HepG2 (cell line): Measurements from ENCODE around the gene EARS2. TPM values are rescaled to one million over a fixed set of nuclear protein-coding genes. Genes with fewer than 3 reads are reported as not detected.

Experiments used
- ARHGAP35 ChIP-seq: sonication (generic); formaldehyde crosslinking; IDR thresholded peaks from 2 replicates; pipeline ENCODE4 v1.9.0; 2022; ENCODE audit warnings: mild to moderate bottlenecking, inconsistent platforms, moderate library complexity, missing genetic modification reagents, borderline replicate concordance
- DMAP1 ChIP-seq: IDR thresholded peaks from 2 replicates; pipeline ENCODE4 v1.6.1; 2016
- GABPB1 ChIP-seq: IDR thresholded peaks from 2 replicates; pipeline ENCODE4 v1.6.1; 2016; ENCODE audit warnings: mild to moderate bottlenecking, missing genetic modification reagents, moderate library complexity, missing compliant biosample characterization
- GZF1 ChIP-seq: sonication (generic); formaldehyde crosslinking; IDR thresholded peaks from 2 replicates; pipeline ENCODE4 v1.5.1; 2020; ENCODE audit warnings: mild to moderate bottlenecking, missing genetic modification reagents
- HOXA3 ChIP-seq: sonication (generic); formaldehyde crosslinking; IDR thresholded peaks from 2 replicates; pipeline ENCODE4 v1.5.0; 2020; ENCODE audit warnings: missing genetic modification reagents
- IRF1 ChIP-seq: sonication (generic); formaldehyde crosslinking; IDR thresholded peaks from 2 replicates; pipeline ENCODE4 v1.4.0; 2020; ENCODE audit warnings: low read depth, mild to moderate bottlenecking, missing genetic modification reagents
- KDM5A ChIP-seq: fragments of 200-600 bp; sonication (generic); IDR thresholded peaks from 2 replicates; pipeline ENCODE4 v1.7.0; 2018; ENCODE audit warnings: antibody characterized with exemption, mild to moderate bottlenecking, low read length, borderline replicate concordance
- PRPF4 ChIP-seq: fragments of 200-400 bp; formaldehyde crosslinking; IDR thresholded peaks from 2 replicates; pipeline ENCODE4 v1.6.1; 2016; ENCODE audit warnings: low read length, low read depth; ENCODE audit not compliant: poor library complexity, severe bottlenecking
- TBX2 ChIP-seq: sonication (generic); formaldehyde crosslinking; IDR thresholded peaks from 2 replicates; pipeline ENCODE4 v1.5.0; 2020; ENCODE audit warnings: missing genetic modification reagents, mild to moderate bottlenecking, borderline replicate concordance
- THYN1 ChIP-seq: sonication (generic); formaldehyde crosslinking; IDR thresholded peaks from 2 replicates; pipeline ENCODE4 v1.8.1; 2023; ENCODE audit warnings: low read depth, mild to moderate bottlenecking, moderate library complexity, missing genetic modification reagents, borderline replicate concordance
- polyA plus RNA-seq, 8 experiments: library from polyadenylated mRNA; depleted of rRNA in 3 of 8; stranded (reverse) in 7 of 8; unstranded in 1 of 8; fragments of >200 nt; fragmentation: Illumina TruSeq in 4 of 8; extraction: Trizol in 4 of 8; gene quantifications; 2 replicates each; pipeline versions ENCODE4 v1.2.1 to v1.2.3, GENCODE V29; 2011 to 2016; ENCODE audit warnings: low read depth in 4 of 8, missing spikeins in 1 of 8, mixed read lengths in 1 of 8; ENCODE audit not compliant: insufficient read depth in 1 of 8
- total RNA-seq, 5 experiments: library from RNA; depleted of rRNA; stranded (reverse); fragments of >200 nt; fragmentation: Illumina TruSeq; extraction: Trizol; gene quantifications; 2 replicates each; pipeline ENCODE4 v1.2.3, GENCODE V29; 2016; ENCODE audit warnings: low read depth in 1 of 5
- TF ChIP-seq, protein P1 (sequence below), 2 experiments: sonication (generic) in 1 of 2; formaldehyde crosslinking in 1 of 2; IDR thresholded peaks; 2 replicates each; pipeline versions ENCODE4 v1.6.1 to v1.9.0; 2014 to 2022; ENCODE audit warnings: antibody characterized with exemption in 1 of 2, borderline replicate concordance in 1 of 2, inconsistent platforms in 1 of 2, low read depth in 1 of 2, missing genetic modification reagents in 1 of 2
- TF ChIP-seq, protein P2 (sequence below): sonication (generic); formaldehyde crosslinking; IDR thresholded peaks from 2 replicates; pipeline ENCODE4 v1.5.1; 2020; ENCODE audit warnings: mild to moderate bottlenecking, missing genetic modification reagents, moderate library complexity
- TF ChIP-seq, protein P3 (sequence below): sonication (generic); formaldehyde crosslinking; IDR thresholded peaks from 2 replicates; pipeline ENCODE4; 2020; ENCODE audit warnings: missing genetic modification reagents, mild to moderate bottlenecking, borderline replicate concordance
- TF ChIP-seq, protein P4 (sequence below): sonication (generic); formaldehyde crosslinking; IDR thresholded peaks from 2 replicates; pipeline ENCODE4 v1.4.0; 2020; ENCODE audit warnings: missing genetic modification reagents

Gene EARS2
- total and polyA plus RNA-seq, 2 of the 13 experiments (the other 11 are each of a cell fraction or from before 2014, with no cell fraction given) = 49.4 to 80.4 TPM

- TF ChIP-seq KDM5A = no peak; the same call in 1 of the 2 replicates
- TF ChIP-seq, protein P1, sequence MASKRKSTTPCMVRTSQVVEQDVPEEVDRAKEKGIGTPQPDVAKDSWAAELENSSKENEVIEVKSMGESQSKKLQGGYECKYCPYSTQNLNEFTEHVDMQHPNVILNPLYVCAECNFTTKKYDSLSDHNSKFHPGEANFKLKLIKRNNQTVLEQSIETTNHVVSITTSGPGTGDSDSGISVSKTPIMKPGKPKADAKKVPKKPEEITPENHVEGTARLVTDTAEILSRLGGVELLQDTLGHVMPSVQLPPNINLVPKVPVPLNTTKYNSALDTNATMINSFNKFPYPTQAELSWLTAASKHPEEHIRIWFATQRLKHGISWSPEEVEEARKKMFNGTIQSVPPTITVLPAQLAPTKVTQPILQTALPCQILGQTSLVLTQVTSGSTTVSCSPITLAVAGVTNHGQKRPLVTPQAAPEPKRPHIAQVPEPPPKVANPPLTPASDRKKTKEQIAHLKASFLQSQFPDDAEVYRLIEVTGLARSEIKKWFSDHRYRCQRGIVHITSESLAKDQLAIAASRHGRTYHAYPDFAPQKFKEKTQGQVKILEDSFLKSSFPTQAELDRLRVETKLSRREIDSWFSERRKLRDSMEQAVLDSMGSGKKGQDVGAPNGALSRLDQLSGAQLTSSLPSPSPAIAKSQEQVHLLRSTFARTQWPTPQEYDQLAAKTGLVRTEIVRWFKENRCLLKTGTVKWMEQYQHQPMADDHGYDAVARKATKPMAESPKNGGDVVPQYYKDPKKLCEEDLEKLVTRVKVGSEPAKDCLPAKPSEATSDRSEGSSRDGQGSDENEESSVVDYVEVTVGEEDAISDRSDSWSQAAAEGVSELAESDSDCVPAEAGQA (IDR thresholded peaks at IDR 0.05; ENCODE audit: low read depth) = 0 out of 2 replicates have a peak, but pooled peaks have one; percentile 33
- TF ChIP-seq, protein P1 (CRISPR knock-in tag; IDR thresholded peaks at IDR 0.05; ENCODE audit: borderline replicate concordance) = peak; percentile 96
- TF ChIP-seq IRF1 (CRISPR knock-in tag) = peak; percentile 85; the same call in 1 of the 2 replicates
- TF ChIP-seq PRPF4 = no peak
- TF ChIP-seq GABPB1 = peak; percentile 87
- TF ChIP-seq THYN1 (CRISPR knock-in tag) = no peak
- peak; percentile 62 for TF ChIP-seq TBX2
- TF ChIP-seq DMAP1 (CRISPR knock-in tag) = peak; percentile 78
- TF ChIP-seq GZF1 = peak; percentile 90
- TF ChIP-seq ARHGAP35 (CRISPR knock-in tag) = peak; percentile 73
- TF ChIP-seq, protein P2, sequence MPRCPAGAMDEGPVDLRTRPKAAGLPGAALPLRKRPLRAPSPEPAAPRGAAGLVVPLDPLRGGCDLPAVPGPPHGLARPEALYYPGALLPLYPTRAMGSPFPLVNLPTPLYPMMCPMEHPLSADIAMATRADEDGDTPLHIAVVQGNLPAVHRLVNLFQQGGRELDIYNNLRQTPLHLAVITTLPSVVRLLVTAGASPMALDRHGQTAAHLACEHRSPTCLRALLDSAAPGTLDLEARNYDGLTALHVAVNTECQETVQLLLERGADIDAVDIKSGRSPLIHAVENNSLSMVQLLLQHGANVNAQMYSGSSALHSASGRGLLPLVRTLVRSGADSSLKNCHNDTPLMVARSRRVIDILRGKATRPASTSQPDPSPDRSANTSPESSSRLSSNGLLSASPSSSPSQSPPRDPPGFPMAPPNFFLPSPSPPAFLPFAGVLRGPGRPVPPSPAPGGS (CRISPR knock-in tag) = peak; percentile 93
- TF ChIP-seq HOXA3 = peak; percentile 98
- TF ChIP-seq, protein P3, sequence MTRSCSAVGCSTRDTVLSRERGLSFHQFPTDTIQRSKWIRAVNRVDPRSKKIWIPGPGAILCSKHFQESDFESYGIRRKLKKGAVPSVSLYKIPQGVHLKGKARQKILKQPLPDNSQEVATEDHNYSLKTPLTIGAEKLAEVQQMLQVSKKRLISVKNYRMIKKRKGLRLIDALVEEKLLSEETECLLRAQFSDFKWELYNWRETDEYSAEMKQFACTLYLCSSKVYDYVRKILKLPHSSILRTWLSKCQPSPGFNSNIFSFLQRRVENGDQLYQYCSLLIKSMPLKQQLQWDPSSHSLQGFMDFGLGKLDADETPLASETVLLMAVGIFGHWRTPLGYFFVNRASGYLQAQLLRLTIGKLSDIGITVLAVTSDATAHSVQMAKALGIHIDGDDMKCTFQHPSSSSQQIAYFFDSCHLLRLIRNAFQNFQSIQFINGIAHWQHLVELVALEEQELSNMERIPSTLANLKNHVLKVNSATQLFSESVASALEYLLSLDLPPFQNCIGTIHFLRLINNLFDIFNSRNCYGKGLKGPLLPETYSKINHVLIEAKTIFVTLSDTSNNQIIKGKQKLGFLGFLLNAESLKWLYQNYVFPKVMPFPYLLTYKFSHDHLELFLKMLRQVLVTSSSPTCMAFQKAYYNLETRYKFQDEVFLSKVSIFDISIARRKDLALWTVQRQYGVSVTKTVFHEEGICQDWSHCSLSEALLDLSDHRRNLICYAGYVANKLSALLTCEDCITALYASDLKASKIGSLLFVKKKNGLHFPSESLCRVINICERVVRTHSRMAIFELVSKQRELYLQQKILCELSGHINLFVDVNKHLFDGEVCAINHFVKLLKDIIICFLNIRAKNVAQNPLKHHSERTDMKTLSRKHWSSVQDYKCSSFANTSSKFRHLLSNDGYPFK (CRISPR knock-in tag) = peak; percentile 60; the same call in 1 of the 2 replicates
- TF ChIP-seq, protein P4, sequence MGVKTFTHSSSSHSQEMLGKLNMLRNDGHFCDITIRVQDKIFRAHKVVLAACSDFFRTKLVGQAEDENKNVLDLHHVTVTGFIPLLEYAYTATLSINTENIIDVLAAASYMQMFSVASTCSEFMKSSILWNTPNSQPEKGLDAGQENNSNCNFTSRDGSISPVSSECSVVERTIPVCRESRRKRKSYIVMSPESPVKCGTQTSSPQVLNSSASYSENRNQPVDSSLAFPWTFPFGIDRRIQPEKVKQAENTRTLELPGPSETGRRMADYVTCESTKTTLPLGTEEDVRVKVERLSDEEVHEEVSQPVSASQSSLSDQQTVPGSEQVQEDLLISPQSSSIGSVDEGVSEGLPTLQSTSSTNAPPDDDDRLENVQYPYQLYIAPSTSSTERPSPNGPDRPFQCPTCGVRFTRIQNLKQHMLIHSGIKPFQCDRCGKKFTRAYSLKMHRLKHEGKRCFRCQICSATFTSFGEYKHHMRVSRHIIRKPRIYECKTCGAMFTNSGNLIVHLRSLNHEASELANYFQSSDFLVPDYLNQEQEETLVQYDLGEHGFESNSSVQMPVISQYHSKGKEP (CRISPR knock-in tag) = peak; percentile 86; the same call in 1 of the 2 replicates
These were observed 46.8 kb downstream of the EARS2 start, which contains the start of gene GGA2 (continued) for GRCh38 chr16:23510164-23510914.
